H1 (cell line): ENCODE results near the gene SERHL2. TPM values are rescaled to one million over a fixed set of nuclear protein-coding genes. Genes with fewer than 3 reads are reported as not detected.

Experiments
- CBX8 ChIP-seq: fragments of 300-800, 300-1000 bp; sonication (generic); IDR thresholded peaks from 2 replicates; pipeline ENCODE4 v1.7.1; 2016; ENCODE audit warnings: low read depth, low read length, borderline replicate concordance
- GTF2F1 ChIP-seq: IDR thresholded peaks from 2 replicates; pipeline ENCODE4 v1.6.1; 2012; ENCODE audit warnings: low read depth, low read length, improper control_type of control experiment, borderline replicate concordance
- polyA plus RNA-seq, 7 experiments: library from polyadenylated mRNA; depleted of rRNA in 3 of 7; stranded (reverse) in 5 of 7; unstranded in 2 of 7; fragments of >200 nt in 5 of 7; fragments of 200-250 nt in 2 of 7; gene quantifications; 1 replicate in 5 of 7; 2 replicates in 1 of 7; 4 replicates in 1 of 7; pipeline versions ENCODE4 v1.2.1 to v1.2.3, GENCODE V29; 2011 to 2013; ENCODE audit warnings: missing spikeins in 2 of 7, mixed read lengths in 2 of 7
- total RNA-seq: library from RNA; stranded (reverse); fragmentation: NEBNext Ultra II Directional; extraction: Animal tissue kit (Norgen Biotek cat#: 25700); gene quantifications from 2 replicates; pipeline ENCODE4 v1.2.1, GENCODE V29; 2021
- TF ChIP-seq, protein P1 (sequence below): IDR thresholded peaks from 2 replicates; pipeline ENCODE4 v1.6.1; 2012; ENCODE audit warnings: inconsistent platforms
- TF ChIP-seq, protein P2 (sequence below): IDR thresholded peaks from 2 replicates; pipeline ENCODE4 v1.6.1; 2011; ENCODE audit warnings: low read depth, mild to moderate bottlenecking, low read length; ENCODE audit not compliant: insufficient read depth

Gene SERHL2
- total and polyA plus RNA-seq, 2 of the 8 experiments (the other 6 are each of a cell fraction or from before 2014, with no cell fraction given): 0.91 TPM; not detected in 1

DNA sequence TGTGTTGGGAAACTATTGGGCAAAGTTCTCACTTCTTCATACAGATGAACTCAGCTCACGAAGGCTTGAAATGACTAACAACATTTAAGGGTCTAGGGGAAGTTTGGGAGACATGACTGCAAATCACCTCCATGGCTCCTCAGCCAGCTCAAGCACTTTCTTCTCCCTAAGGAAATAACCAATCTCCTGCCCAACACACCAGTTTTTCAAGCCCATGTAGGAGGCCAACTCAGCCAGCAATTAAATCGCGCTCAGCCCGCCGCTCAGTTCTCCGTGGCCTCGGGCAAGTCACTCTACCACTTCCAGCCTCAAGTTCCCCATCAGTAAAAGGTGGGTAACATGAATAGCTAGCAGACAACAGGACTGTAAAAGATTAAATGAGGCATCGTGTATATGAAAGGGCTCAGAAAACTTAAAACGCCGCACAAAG lies 60.1 kb downstream of the SERHL2 start (continued):
- TF ChIP-seq, protein P1, sequence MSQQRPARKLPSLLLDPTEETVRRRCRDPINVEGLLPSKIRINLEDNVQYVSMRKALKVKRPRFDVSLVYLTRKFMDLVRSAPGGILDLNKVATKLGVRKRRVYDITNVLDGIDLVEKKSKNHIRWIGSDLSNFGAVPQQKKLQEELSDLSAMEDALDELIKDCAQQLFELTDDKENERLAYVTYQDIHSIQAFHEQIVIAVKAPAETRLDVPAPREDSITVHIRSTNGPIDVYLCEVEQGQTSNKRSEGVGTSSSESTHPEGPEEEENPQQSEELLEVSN: no peak
- TF ChIP-seq GTF2F1 (no peak), CBX8 (no peak)
- TF ChIP-seq, protein P2, sequence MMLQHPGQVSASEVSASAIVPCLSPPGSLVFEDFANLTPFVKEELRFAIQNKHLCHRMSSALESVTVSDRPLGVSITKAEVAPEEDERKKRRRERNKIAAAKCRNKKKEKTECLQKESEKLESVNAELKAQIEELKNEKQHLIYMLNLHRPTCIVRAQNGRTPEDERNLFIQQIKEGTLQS: no peak
